Neural cell (in vitro differentiated cells): ENCODE data around the gene MMP7. TPM values are rescaled to one million over a fixed set of nuclear protein-coding genes. Genes with fewer than 3 reads are reported as not detected.

ENCODE experiments used
- H2AFZ ChIP-seq: fragments of 200-600, 300-800 bp; sonication (generic), shearing (Covaris generic); 2 replicates; pipeline ENCODE4 v1.6.0; 2014; ENCODE audit warnings: low read depth, mild to moderate bottlenecking, antibody characterized with exemption, low read length, moderate library complexity
- H3F3A ChIP-seq: fragments of 200-600 bp; shearing (Covaris generic); 2 replicates; pipeline ENCODE4 v1.6.1; 2016; ENCODE audit warnings: mild to moderate bottlenecking, moderate library complexity, mixed read lengths, antibody characterized with exemption, low read length; ENCODE audit not compliant: insufficient read depth, poor library complexity, severe bottlenecking
- H3K27ac ChIP-seq: fragments of 200-600, 300-800 bp; sonication (generic), shearing (Covaris generic); 2 replicates; pipeline ENCODE4 v1.5.1; 2014; ENCODE audit warnings: mild to moderate bottlenecking, low read length, moderate library complexity
- H3K27me3 ChIP-seq: fragments of 300-800, 200-600 bp; sonication (generic), shearing (Covaris generic); 2 replicates; pipeline ENCODE4 v1.6.0; 2014; ENCODE audit warnings: mild to moderate bottlenecking, low read depth, low read length, moderate library complexity; ENCODE audit not compliant: insufficient read depth
- H3K36me3 ChIP-seq: fragments of 300-800, 200-600 bp; sonication (generic), shearing (Covaris generic); 2 replicates; pipeline ENCODE4 v1.5.1; 2014; ENCODE audit warnings: mild to moderate bottlenecking, antibody characterized with exemption, low read length, moderate library complexity; ENCODE audit not compliant: insufficient read depth
- H3K4me2 ChIP-seq: fragments of 300-800, 200-600 bp; sonication (generic), shearing (Covaris generic); 2 replicates; pipeline ENCODE4 v1.6.0; 2014; ENCODE audit warnings: mild to moderate bottlenecking, low read length
- H3K4me3 ChIP-seq: fragments of 300-800, 200-600 bp; sonication (generic), shearing (Covaris generic); 2 replicates; pipeline ENCODE4 v1.5.1; 2014; ENCODE audit warnings: mild to moderate bottlenecking, low read length, moderate library complexity
- H3K79me2 ChIP-seq: fragments of 200-600 bp; shearing (Covaris generic); replicated peaks from 2 replicates; pipeline ENCODE4 v1.6.0; 2014; ENCODE audit warnings: mild to moderate bottlenecking, low read length, moderate library complexity; ENCODE audit not compliant: insufficient read depth
- H3K9ac ChIP-seq: fragments of 300-800, 200-600 bp; sonication (generic), shearing (Covaris generic); 2 replicates; pipeline ENCODE4 v1.6.1; 2016; ENCODE audit warnings: mild to moderate bottlenecking, low read length, mixed read lengths
- H3K9me2 ChIP-seq: fragments of 200-600 bp; shearing (Covaris generic); 2 replicates; pipeline ENCODE4 v1.6.1; 2016; ENCODE audit warnings: mild to moderate bottlenecking, low read length, mixed read lengths; ENCODE audit not compliant: insufficient read depth
- H3K9me3 ChIP-seq: fragments of 200-600, 300-800 bp; sonication (generic), shearing (Covaris generic); 2 replicates; pipeline ENCODE4 v1.6.1; 2016; ENCODE audit warnings: mild to moderate bottlenecking, mixed run types, low read length, moderate library complexity, mixed read lengths
- H4K20me1 ChIP-seq: fragments of 200-600 bp; shearing (Covaris generic); 2 replicates; pipeline ENCODE4 v1.6.1; 2016; ENCODE audit warnings: mild to moderate bottlenecking, mixed run types; ENCODE audit not compliant: insufficient read depth
- EP300 ChIP-seq: fragments of 450-650 bp; conservative IDR thresholded peaks from 2 replicates; pipeline ENCODE4 v1.6.1; 2014; ENCODE audit warnings: antibody characterized with exemption, mild to moderate bottlenecking, moderate library complexity; ENCODE audit not compliant: poor library complexity, severe bottlenecking
- EZH2 ChIP-seq: fragments of 200-600, 300-800 bp; shearing (Covaris generic), sonication (generic); IDR thresholded peaks from 2 replicates; pipeline ENCODE4 v1.6.1; 2014; ENCODE audit warnings: antibody characterized with exemption, low read length, borderline replicate concordance, mild to moderate bottlenecking; ENCODE audit not compliant: insufficient read depth, poor library complexity, severe bottlenecking
- MXI1 ChIP-seq: fragments of 450-650 bp; conservative IDR thresholded peaks from 2 replicates; pipeline ENCODE4 v1.6.1; 2014; ENCODE audit warnings: antibody characterized with exemption, mild to moderate bottlenecking; ENCODE audit not compliant: poor library complexity, severe bottlenecking
- POLR2AphosphoS5 ChIP-seq: IDR thresholded peaks from 2 replicates; pipeline ENCODE4 v1.6.1; 2012
- RAD21 ChIP-seq: fragments of 450-650 bp; conservative IDR thresholded peaks from 2 replicates; pipeline ENCODE4 v1.6.1; 2014; ENCODE audit warnings: antibody characterized with exemption, mild to moderate bottlenecking, moderate library complexity
- SMC3 ChIP-seq: fragments of 450-650 bp; conservative IDR thresholded peaks from 2 replicates; pipeline ENCODE4 v1.6.1; 2014; ENCODE audit warnings: antibody characterized with exemption, mild to moderate bottlenecking, moderate library complexity; ENCODE audit not compliant: poor library complexity
- TAF1 ChIP-seq: IDR thresholded peaks from 2 replicates; pipeline ENCODE4 v1.6.1; 2012; ENCODE audit warnings: low read depth
- polyA plus RNA-seq: library from polyadenylated mRNA; depleted of rRNA; stranded (reverse); fragments of >200 nt; gene quantifications from 2 replicates; pipeline ENCODE4 v1.2.3, GENCODE V29; 2014
- TF ChIP-seq, protein P1 (sequence below): IDR thresholded peaks from 2 replicates; pipeline ENCODE4 v1.6.1; 2012; ENCODE audit warnings: borderline replicate concordance
- TF ChIP-seq, protein P2 (sequence below): fragments of 450-650 bp; IDR thresholded peaks from 2 replicates; pipeline ENCODE4 v1.5.1; 2014; ENCODE audit warnings: antibody characterized with exemption, mild to moderate bottlenecking, moderate library complexity; ENCODE audit not compliant: poor library complexity, severe bottlenecking

MMP7 gene
- polyA plus RNA-seq, 1 donor from 2014 or later = not detected

DNA sequence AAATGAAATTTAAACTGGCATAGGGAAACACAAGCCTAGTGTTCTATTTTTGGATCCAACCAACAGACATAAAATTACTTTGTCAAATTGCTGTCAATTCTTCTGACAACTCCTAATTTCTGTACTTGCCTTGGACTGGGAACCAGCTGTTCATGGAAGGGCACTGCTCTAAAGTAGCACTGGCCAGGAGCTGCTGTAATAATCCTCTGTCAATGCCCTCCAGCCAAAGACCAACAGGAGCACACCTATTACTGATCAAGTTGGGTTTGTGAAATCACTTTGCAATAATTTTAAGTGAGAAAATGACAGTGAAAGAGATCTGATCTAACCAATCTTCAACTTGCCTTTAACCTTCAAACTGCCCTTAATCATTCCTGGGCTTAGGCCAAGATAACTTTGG, 59.1 kb downstream of the MMP7 start:
- H3K9ac ChIP-seq = no peak overlapping the region
- H3K27me3 ChIP-seq = no peaks in the 10 kb centered on the region
- TF ChIP-seq MXI1 = no peak
- no peak for TF ChIP-seq POLR2AphosphoS5
- TF ChIP-seq, protein P1, sequence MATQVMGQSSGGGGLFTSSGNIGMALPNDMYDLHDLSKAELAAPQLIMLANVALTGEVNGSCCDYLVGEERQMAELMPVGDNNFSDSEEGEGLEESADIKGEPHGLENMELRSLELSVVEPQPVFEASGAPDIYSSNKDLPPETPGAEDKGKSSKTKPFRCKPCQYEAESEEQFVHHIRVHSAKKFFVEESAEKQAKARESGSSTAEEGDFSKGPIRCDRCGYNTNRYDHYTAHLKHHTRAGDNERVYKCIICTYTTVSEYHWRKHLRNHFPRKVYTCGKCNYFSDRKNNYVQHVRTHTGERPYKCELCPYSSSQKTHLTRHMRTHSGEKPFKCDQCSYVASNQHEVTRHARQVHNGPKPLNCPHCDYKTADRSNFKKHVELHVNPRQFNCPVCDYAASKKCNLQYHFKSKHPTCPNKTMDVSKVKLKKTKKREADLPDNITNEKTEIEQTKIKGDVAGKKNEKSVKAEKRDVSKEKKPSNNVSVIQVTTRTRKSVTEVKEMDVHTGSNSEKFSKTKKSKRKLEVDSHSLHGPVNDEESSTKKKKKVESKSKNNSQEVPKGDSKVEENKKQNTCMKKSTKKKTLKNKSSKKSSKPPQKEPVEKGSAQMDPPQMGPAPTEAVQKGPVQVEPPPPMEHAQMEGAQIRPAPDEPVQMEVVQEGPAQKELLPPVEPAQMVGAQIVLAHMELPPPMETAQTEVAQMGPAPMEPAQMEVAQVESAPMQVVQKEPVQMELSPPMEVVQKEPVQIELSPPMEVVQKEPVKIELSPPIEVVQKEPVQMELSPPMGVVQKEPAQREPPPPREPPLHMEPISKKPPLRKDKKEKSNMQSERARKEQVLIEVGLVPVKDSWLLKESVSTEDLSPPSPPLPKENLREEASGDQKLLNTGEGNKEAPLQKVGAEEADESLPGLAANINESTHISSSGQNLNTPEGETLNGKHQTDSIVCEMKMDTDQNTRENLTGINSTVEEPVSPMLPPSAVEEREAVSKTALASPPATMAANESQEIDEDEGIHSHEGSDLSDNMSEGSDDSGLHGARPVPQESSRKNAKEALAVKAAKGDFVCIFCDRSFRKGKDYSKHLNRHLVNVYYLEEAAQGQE = no peak
- no peak for TF ChIP-seq TAF1
- no peak for TF ChIP-seq SMC3
- TF ChIP-seq, protein P2, sequence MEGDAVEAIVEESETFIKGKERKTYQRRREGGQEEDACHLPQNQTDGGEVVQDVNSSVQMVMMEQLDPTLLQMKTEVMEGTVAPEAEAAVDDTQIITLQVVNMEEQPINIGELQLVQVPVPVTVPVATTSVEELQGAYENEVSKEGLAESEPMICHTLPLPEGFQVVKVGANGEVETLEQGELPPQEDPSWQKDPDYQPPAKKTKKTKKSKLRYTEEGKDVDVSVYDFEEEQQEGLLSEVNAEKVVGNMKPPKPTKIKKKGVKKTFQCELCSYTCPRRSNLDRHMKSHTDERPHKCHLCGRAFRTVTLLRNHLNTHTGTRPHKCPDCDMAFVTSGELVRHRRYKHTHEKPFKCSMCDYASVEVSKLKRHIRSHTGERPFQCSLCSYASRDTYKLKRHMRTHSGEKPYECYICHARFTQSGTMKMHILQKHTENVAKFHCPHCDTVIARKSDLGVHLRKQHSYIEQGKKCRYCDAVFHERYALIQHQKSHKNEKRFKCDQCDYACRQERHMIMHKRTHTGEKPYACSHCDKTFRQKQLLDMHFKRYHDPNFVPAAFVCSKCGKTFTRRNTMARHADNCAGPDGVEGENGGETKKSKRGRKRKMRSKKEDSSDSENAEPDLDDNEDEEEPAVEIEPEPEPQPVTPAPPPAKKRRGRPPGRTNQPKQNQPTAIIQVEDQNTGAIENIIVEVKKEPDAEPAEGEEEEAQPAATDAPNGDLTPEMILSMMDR = no peak
- TF ChIP-seq RAD21 = no peak
- no peak for TF ChIP-seq EP300
- no peak for TF ChIP-seq EZH2
- no peaks in the 10 kb centered on the region for H3F3A ChIP-seq
- H3K4me3 ChIP-seq = no peak overlapping the region
- H3K9me2 ChIP-seq = no peaks in the 10 kb centered on the region
- no peak overlapping the region for H3K27ac ChIP-seq
- H3K79me2 ChIP-seq = no peaks in the 10 kb centered on the region
- no peaks in the 10 kb centered on the region for H3K9me3 ChIP-seq
- H2AFZ ChIP-seq = no peak overlapping the region
- no peaks in the 10 kb centered on the region for H3K36me3 ChIP-seq
- H3K4me2 ChIP-seq = no peak overlapping the region
- no peaks in the 10 kb centered on the region for H4K20me1 ChIP-seq

Other genes starting within 250 kb of the MMP7 start
- gene BIRC3, start 213.3 kb downstream of the MMP7 start, polyA plus RNA-seq = not detected in 2 replicates
- 61.7 and 68.7 TPM in 2 replicates for gene BIRC2, start 183.5 kb downstream of the MMP7 start, polyA plus RNA-seq
- 6.5 and 7.7 TPM in 2 replicates for gene TMEM123, start 78.0 kb downstream of the MMP7 start, polyA plus RNA-seq
- not detected in 2 replicates for gene MMP20, start 94.6 kb upstream of the MMP7 start, polyA plus RNA-seq
- gene MMP27, start 175.0 kb upstream of the MMP7 start, polyA plus RNA-seq = not detected in 2 replicates
- not detected in 2 replicates for gene MMP8, start 194.2 kb upstream of the MMP7 start, polyA plus RNA-seq
- gene MMP10, start 249.9 kb upstream of the MMP7 start, polyA plus RNA-seq = not detected in 2 replicates